ENCODE results near the gene PLB1.

DNA sequence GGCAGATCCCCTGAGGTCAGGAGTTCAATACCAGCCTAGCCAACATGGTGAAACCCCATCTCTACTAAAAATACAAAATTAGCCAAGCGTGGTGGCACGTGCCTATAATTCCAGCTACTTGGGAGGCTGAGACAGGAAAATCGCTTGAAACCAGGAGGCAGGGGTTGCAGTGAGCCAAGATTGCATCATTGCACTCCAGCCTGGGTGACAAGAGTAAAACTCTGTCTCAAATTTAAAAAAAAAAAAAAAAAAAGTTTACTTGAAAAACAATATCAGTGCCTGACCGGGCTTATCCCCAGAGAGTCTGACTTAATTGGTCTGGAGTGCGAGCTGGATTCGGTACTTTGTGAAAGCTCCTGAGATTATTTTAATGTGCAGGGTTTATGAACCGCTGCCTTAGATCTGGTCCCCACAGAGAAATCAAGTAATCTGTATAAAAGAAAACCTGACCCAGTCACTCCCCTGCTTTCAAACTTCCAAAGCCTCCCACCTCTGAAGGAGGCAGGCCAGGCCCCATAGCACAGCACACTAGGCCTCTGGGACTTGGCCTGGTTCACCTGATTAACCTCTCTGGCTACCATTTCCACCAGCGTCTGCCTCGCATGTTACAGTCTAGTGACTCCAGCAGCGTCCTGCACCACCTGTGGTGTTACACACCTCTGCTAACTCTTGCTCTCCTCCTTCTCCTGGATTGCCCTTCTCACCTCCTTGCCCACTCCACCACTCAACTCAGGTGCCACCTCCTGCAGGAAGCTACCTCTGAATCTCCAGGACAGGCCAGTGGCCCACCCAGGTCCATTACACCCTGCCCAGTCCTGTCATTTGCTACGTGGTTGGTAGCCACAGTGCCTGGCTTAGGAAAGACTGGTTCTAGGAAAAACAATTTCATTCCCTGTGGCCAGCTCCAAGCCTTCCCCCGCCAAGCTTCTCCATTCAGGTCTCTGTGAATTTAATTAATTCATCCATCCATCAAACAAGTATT is 141.5 kb downstream of the PLB1 start:
- TF ChIP-seq, protein P1, sequence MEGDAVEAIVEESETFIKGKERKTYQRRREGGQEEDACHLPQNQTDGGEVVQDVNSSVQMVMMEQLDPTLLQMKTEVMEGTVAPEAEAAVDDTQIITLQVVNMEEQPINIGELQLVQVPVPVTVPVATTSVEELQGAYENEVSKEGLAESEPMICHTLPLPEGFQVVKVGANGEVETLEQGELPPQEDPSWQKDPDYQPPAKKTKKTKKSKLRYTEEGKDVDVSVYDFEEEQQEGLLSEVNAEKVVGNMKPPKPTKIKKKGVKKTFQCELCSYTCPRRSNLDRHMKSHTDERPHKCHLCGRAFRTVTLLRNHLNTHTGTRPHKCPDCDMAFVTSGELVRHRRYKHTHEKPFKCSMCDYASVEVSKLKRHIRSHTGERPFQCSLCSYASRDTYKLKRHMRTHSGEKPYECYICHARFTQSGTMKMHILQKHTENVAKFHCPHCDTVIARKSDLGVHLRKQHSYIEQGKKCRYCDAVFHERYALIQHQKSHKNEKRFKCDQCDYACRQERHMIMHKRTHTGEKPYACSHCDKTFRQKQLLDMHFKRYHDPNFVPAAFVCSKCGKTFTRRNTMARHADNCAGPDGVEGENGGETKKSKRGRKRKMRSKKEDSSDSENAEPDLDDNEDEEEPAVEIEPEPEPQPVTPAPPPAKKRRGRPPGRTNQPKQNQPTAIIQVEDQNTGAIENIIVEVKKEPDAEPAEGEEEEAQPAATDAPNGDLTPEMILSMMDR (IDR thresholded peaks at IDR 0.05; ENCODE audit: low read length): no peak
- TF ChIP-seq EZH2 (IDR thresholded peaks at IDR 0.05; ENCODE audit: borderline replicate concordance, low read length): no peak

Measured in OCI-LY1 (cell line).